ENCODE measurements around the gene MED8.

DNA sequence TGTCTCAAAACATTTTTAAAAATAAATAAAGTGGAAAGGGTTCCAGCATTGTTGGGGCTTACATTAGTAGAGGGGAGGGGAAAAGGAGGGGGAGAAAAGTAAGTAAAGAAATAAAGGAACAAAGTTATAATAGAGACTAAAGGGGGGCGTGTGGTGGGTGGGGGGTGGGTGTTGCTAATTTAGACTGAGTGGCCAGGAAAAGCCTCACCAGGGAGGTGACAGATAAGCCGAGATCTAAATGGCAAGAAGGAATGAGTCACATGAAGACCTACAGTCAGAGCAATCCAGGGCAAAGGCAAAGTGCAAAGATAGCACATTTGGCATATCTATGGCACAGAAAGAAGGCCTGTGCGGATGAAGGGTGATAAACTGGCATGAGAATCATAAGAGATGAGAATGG lies 44.5 kb downstream of the MED8 start:
- TF ChIP-seq RNF2 (IDR thresholded peaks at IDR 0.05; ENCODE audit: borderline replicate concordance, low read depth) (no peak), PHF8 (IDR thresholded peaks at IDR 0.05; ENCODE audit: borderline replicate concordance, low read depth) (no peak), RAD21 (conservative IDR thresholded peaks at IDR 0.05 in 1 of 2, IDR thresholded peaks at IDR 0.05 in 1 of 2) (no peak), CEBPB (IDR thresholded peaks at IDR 0.05) (no peak), RFX5 (IDR thresholded peaks at IDR 0.05) (no peak), JUNB (IDR thresholded peaks at IDR 0.05) (no peak), CHD2 (IDR thresholded peaks at IDR 0.05; ENCODE audit: low read length, partially characterized antibody) (no peak), NPAS2 (CRISPR knock-in tag; IDR thresholded peaks at IDR 0.05; ENCODE audit: borderline replicate concordance) (no peak), POLR2A (IDR thresholded peaks at IDR 0.05; ENCODE audit: low read length) (no peak), KDM1A (IDR thresholded peaks at IDR 0.05; ENCODE audit: low read depth) (no peak), EP300 (IDR thresholded peaks at IDR 0.05) (no peak)
- TF ChIP-seq, protein P1, sequence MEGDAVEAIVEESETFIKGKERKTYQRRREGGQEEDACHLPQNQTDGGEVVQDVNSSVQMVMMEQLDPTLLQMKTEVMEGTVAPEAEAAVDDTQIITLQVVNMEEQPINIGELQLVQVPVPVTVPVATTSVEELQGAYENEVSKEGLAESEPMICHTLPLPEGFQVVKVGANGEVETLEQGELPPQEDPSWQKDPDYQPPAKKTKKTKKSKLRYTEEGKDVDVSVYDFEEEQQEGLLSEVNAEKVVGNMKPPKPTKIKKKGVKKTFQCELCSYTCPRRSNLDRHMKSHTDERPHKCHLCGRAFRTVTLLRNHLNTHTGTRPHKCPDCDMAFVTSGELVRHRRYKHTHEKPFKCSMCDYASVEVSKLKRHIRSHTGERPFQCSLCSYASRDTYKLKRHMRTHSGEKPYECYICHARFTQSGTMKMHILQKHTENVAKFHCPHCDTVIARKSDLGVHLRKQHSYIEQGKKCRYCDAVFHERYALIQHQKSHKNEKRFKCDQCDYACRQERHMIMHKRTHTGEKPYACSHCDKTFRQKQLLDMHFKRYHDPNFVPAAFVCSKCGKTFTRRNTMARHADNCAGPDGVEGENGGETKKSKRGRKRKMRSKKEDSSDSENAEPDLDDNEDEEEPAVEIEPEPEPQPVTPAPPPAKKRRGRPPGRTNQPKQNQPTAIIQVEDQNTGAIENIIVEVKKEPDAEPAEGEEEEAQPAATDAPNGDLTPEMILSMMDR (IDR thresholded peaks at IDR 0.05) = no peak
- TF ChIP-seq, protein P2, sequence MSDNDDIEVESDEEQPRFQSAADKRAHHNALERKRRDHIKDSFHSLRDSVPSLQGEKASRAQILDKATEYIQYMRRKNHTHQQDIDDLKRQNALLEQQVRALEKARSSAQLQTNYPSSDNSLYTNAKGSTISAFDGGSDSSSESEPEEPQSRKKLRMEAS (IDR thresholded peaks at IDR 0.05) = no peak
- TF ChIP-seq, protein P3, sequence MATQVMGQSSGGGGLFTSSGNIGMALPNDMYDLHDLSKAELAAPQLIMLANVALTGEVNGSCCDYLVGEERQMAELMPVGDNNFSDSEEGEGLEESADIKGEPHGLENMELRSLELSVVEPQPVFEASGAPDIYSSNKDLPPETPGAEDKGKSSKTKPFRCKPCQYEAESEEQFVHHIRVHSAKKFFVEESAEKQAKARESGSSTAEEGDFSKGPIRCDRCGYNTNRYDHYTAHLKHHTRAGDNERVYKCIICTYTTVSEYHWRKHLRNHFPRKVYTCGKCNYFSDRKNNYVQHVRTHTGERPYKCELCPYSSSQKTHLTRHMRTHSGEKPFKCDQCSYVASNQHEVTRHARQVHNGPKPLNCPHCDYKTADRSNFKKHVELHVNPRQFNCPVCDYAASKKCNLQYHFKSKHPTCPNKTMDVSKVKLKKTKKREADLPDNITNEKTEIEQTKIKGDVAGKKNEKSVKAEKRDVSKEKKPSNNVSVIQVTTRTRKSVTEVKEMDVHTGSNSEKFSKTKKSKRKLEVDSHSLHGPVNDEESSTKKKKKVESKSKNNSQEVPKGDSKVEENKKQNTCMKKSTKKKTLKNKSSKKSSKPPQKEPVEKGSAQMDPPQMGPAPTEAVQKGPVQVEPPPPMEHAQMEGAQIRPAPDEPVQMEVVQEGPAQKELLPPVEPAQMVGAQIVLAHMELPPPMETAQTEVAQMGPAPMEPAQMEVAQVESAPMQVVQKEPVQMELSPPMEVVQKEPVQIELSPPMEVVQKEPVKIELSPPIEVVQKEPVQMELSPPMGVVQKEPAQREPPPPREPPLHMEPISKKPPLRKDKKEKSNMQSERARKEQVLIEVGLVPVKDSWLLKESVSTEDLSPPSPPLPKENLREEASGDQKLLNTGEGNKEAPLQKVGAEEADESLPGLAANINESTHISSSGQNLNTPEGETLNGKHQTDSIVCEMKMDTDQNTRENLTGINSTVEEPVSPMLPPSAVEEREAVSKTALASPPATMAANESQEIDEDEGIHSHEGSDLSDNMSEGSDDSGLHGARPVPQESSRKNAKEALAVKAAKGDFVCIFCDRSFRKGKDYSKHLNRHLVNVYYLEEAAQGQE (IDR thresholded peaks at IDR 0.05) = no peak
